Hepatocyte (in vitro differentiated cells): ENCODE measurements around the gene FOXO6. TPM values are rescaled to one million over a fixed set of nuclear protein-coding genes. Genes with fewer than 3 reads are reported as not detected.

ENCODE experiments used
- DNase-seq: peaks from one replicate; pipeline ENCODE4 v3.0.0-alpha.2; 2016; ENCODE audit warnings: low spot score
- H2AFZ ChIP-seq: fragments of 200-600 bp; sonication (generic); 2 replicates; pipeline ENCODE4 v1.6.0; 2016; ENCODE audit warnings: antibody characterized with exemption, mild to moderate bottlenecking
- H3K27ac ChIP-seq: fragments of 200-600 bp; sonication (generic); 2 replicates; pipeline ENCODE4 v1.5.1; 2016; ENCODE audit warnings: mild to moderate bottlenecking
- H3K27me3 ChIP-seq: fragments of 200-600 bp; sonication (generic); 2 replicates; pipeline ENCODE4 v1.6.1; 2016
- H3K36me3 ChIP-seq: fragments of 200-600 bp; sonication (generic); replicated peaks from 2 replicates; pipeline ENCODE4 v1.5.1; 2016; ENCODE audit warnings: low read depth; ENCODE audit not compliant: insufficient read depth
- H3K4me1 ChIP-seq: fragments of 200-600 bp; sonication (generic); 2 replicates; pipeline ENCODE4 v1.5.1; 2016; ENCODE audit warnings: mild to moderate bottlenecking, moderate library complexity; ENCODE audit not compliant: insufficient read depth
- H3K4me2 ChIP-seq: fragments of 200-600 bp; sonication (generic); 2 replicates; pipeline ENCODE4 v1.6.0; 2016
- H3K4me3 ChIP-seq: fragments of 200-600 bp; sonication (generic); 2 replicates; pipeline ENCODE4 v1.5.1; 2016; ENCODE audit warnings: mild to moderate bottlenecking
- H3K79me2 ChIP-seq: fragments of 200-600 bp; sonication (generic); 2 replicates; pipeline ENCODE4 v1.6.0; 2017; ENCODE audit warnings: mild to moderate bottlenecking
- H3K9me2 ChIP-seq: fragments of 200-600 bp; sonication (generic); replicated peaks from 2 replicates; pipeline ENCODE4 v1.6.0; 2017; ENCODE audit warnings: mild to moderate bottlenecking; ENCODE audit not compliant: insufficient read depth
- H3K9me3 ChIP-seq: fragments of 200-600 bp; sonication (generic); 2 replicates; pipeline ENCODE4 v1.5.1; 2016; ENCODE audit warnings: low read depth, mild to moderate bottlenecking
- H4K20me1 ChIP-seq: fragments of 200-600 bp; sonication (generic); 2 replicates; pipeline ENCODE4 v1.6.0; 2016; ENCODE audit warnings: mild to moderate bottlenecking; ENCODE audit not compliant: insufficient read depth, poor library complexity, severe bottlenecking
- CTCF ChIP-seq: fragments of 200-600 bp; sonication (generic); IDR thresholded peaks from 2 replicates; pipeline ENCODE4 v1.5.1; 2016; ENCODE audit warnings: antibody characterized with exemption, mild to moderate bottlenecking; ENCODE audit not compliant: poor library complexity
- EZH2 ChIP-seq: fragments of 200-600 bp; sonication (generic); IDR thresholded peaks from 2 replicates; pipeline ENCODE4 v1.6.1; 2016; ENCODE audit warnings: antibody characterized with exemption, mild to moderate bottlenecking, borderline replicate concordance
- EZH2phosphoT487 ChIP-seq: fragments of 200-600 bp; sonication (generic); IDR thresholded peaks from one replicate; pipeline ENCODE4 v1.6.1; 2018; ENCODE audit warnings: antibody characterized with exemption, mild to moderate bottlenecking, low read depth, moderate library complexity; ENCODE audit not compliant: unreplicated experiment, severe bottlenecking
- WGBS: methylation state at CpG from one replicate; pipeline ENCODE4 v1.1.6; 2016; ENCODE audit warnings: low lambda C conversion rate; ENCODE audit errors: missing lambda C conversion rate; 5-methylcytosine and 5-hydroxymethylcytosine counted together
- polyA plus RNA-seq: library from polyadenylated mRNA; unstranded; fragments of >200 nt; fragmentation: Nextera tagmentation; extraction: Ambion mirVana; gene quantifications from 2 replicates; pipeline ENCODE4 v1.2.1, GENCODE V29; 2016
- total RNA-seq: library from RNA; depleted of rRNA; stranded (reverse); fragments of >200 nt; gene quantifications from 2 replicates; pipeline ENCODE4 v1.2.3, GENCODE V29; 2014

Gene FOXO6
- total and polyA plus RNA-seq, 2 experiments from 2014 or later: 0.80 to 5.0 TPM

- 85% methylated on average over 8 of the region's 8 CpGs for WGBS
- H3K27ac ChIP-seq: no peak overlapping the region
- no peaks in the 10 kb centered on the region for H3K4me1 ChIP-seq
- TF ChIP-seq CTCF: no peak
- H2AFZ ChIP-seq: no peak overlapping the region
- no peaks in the 10 kb centered on the region for H3K36me3 ChIP-seq
- H3K79me2 ChIP-seq: no peaks in the 10 kb centered on the region
- no peak overlapping the region for H3K4me3 ChIP-seq
- H3K9me3 ChIP-seq: no peaks in the 10 kb centered on the region
- no peaks in the 10 kb centered on the region for H4K20me1 ChIP-seq
- H3K27me3 ChIP-seq: no peaks in the 10 kb centered on the region
- DNase-seq: no peak
- no peaks in the 10 kb centered on the region for H3K9me2 ChIP-seq
- no peak overlapping the region for H3K4me2 ChIP-seq
Observed at GRCh38 chr1:41419584-41420295, 58.5 kb downstream of the FOXO6 start.

GRCh38 chr1:41420351-41420750 lies 59.1 kb downstream of the FOXO6 start:
- H3K27me3 ChIP-seq: no peaks in the 10 kb centered on the region
- no peaks in the 10 kb centered on the region for H4K20me1 ChIP-seq
- TF ChIP-seq EZH2 (no peak), EZH2phosphoT487 (no peak), CTCF (no peak)
- H3K9me2 ChIP-seq: no peaks in the 10 kb centered on the region
- no peaks in the 10 kb centered on the region for H3K36me3 ChIP-seq
- H3K4me1 ChIP-seq: no peaks in the 10 kb centered on the region
- DNase-seq: no peak
- H3K9me3 ChIP-seq: no peaks in the 10 kb centered on the region
- WGBS: 81% methylated on average over 4 of the region's 4 CpGs
- no peaks in the 10 kb centered on the region for H3K79me2 ChIP-seq
- no peak overlapping the region for H3K27ac ChIP-seq
- no peak overlapping the region for H3K4me3 ChIP-seq
- H2AFZ ChIP-seq: no peak overlapping the region
- H3K4me2 ChIP-seq: no peak overlapping the region

- Histone ChIP-seq H3K4me3 (no peak overlapping the region), H3K9me2 (no peaks in the 10 kb centered on the region), H3K27ac (no peak overlapping the region), H3K36me3 (no peaks in the 10 kb centered on the region), H4K20me1 (no peaks in the 10 kb centered on the region), H2AFZ (no peak overlapping the region), H3K4me1 (no peaks in the 10 kb centered on the region), H3K4me2 (no peak overlapping the region), H3K9me3 (no peaks in the 10 kb centered on the region), H3K79me2 (no peaks in the 10 kb centered on the region), H3K27me3 (no peaks in the 10 kb centered on the region)
- WGBS: 88% methylated on average over 3 of the region's 3 CpGs
- TF ChIP-seq CTCF (no peak), EZH2phosphoT487 (no peak), EZH2 (no peak)
- DNase-seq: no peak
Observed at GRCh38 chr1:41420860-41421259, 59.6 kb downstream of the FOXO6 start.

GRCh38 chr1:41422306-41422705 lies 61.1 kb downstream of the FOXO6 start:
- H3K27ac ChIP-seq: no peak overlapping the region
- H3K27me3 ChIP-seq: no peaks in the 10 kb centered on the region
- H3K4me1 ChIP-seq: no peaks in the 10 kb centered on the region

More at GRCh38 chr1:41422306-41422705, 61.1 kb downstream of the FOXO6 start:
- Histone ChIP-seq H3K9me3 (no peaks in the 10 kb centered on the region), H3K79me2 (no peaks in the 10 kb centered on the region), H4K20me1 (no peaks in the 10 kb centered on the region), H3K4me2 (no peak overlapping the region), H2AFZ (no peak overlapping the region), H3K36me3 (no peaks in the 10 kb centered on the region), H3K9me2 (no peaks in the 10 kb centered on the region), H3K4me3 (no peak overlapping the region)
- 77% methylated on average over 3 of the region's 6 CpGs for WGBS
- TF ChIP-seq CTCF: no peak
- no peak for TF ChIP-seq EZH2
- no peak for TF ChIP-seq EZH2phosphoT487
- DNase-seq: no peak
